Panc1 (cell line): ENCODE measurements around the gene LRRC3. TPM values are rescaled to one million over a fixed set of nuclear protein-coding genes. Genes with fewer than 3 reads are reported as not detected.

ENCODE experiments used
- ATAC-seq: fragments of 200-7000 bp; cut with Tn5 transposase; 2 replicates; pipeline ENCODE4 v1.9.1; 2020; ENCODE audit warnings: mild to moderate bottlenecking, moderate library complexity
- BruUV-seq: library from RNA; stranded (reverse); fragments of 400-500 nt; replicated peaks from 2 replicates; lab custom pipeline; 2021; lab: Mats Ljungman, UMichigan
- CTCF ChIA-PET: fragments of 300-600 bp; sonication (Branson Sonifier 250); formaldehyde crosslinking; loops from one replicate; lab custom pipeline; 2022; ENCODE audit warnings: antibody characterized with exemption; lab: Charles Lee
- POLR2A ChIA-PET: fragments of 300-600 bp; sonication (Branson Sonifier 250); formaldehyde crosslinking; loops from one replicate; lab custom pipeline; 2022; ENCODE audit warnings: antibody characterized with exemption; lab: Charles Lee
- DNase-seq: peaks from one replicate; pipeline ENCODE4 v3.0.0-alpha.2; 2010; ENCODE audit warnings: low read depth, low spot score
- H3K27ac ChIP-seq: 2 replicates; pipeline ENCODE4 v1.5.1; 2011; ENCODE audit warnings: mild to moderate bottlenecking, low read length, inconsistent platforms
- H3K27me3 ChIP-seq: fragments of 200-500 bp; sonication (Bioruptor generic); 2 replicates; pipeline ENCODE4 v1.6.0; 2014; ENCODE audit warnings: low read length, inconsistent platforms; ENCODE audit not compliant: control insufficient read depth, insufficient read depth
- H3K36me3 ChIP-seq: fragments of 200-500 bp; sonication (Bioruptor generic); 2 replicates; pipeline ENCODE4 v1.5.1; 2014; ENCODE audit warnings: inconsistent platforms, mild to moderate bottlenecking, low read length, moderate library complexity; ENCODE audit not compliant: control insufficient read depth, insufficient read depth
- H3K4me1 ChIP-seq: 2 replicates; pipeline ENCODE4 v1.5.1; 2011; ENCODE audit warnings: inconsistent platforms, mild to moderate bottlenecking, low read length, moderate library complexity; ENCODE audit not compliant: control insufficient read depth, insufficient read depth
- H3K4me3 ChIP-seq, 2 experiments: 2 replicates each; pipeline ENCODE4 v1.5.1; 2011 to 2012; ENCODE audit warnings: low read depth in 2 of 2, low read length in 2 of 2, mild to moderate bottlenecking in 2 of 2, inconsistent platforms in 1 of 2, moderate library complexity in 1 of 2
- H3K9me3 ChIP-seq: fragments of 200-500 bp; sonication (Bioruptor generic); 2 replicates; pipeline ENCODE4 v1.5.1; 2014; ENCODE audit warnings: low read depth, mild to moderate bottlenecking, inconsistent platforms, low read length, moderate library complexity; ENCODE audit not compliant: control insufficient read depth, insufficient read depth
- POLR2AphosphoS5 ChIP-seq: IDR thresholded peaks from 2 replicates; pipeline ENCODE4 v1.6.1; 2012; ENCODE audit warnings: mild to moderate bottlenecking, low read depth, low read length, moderate library complexity
- REST ChIP-seq, 2 experiments: IDR thresholded peaks; 2 replicates each; pipeline ENCODE4 v1.6.1; 2011 to 2012; ENCODE audit warnings: low read depth in 2 of 2, control low read depth in 1 of 2, low read length in 1 of 2, mild to moderate bottlenecking in 1 of 2, moderate library complexity in 1 of 2; ENCODE audit not compliant: insufficient read depth in 1 of 2
- SIN3A ChIP-seq: IDR thresholded peaks from 2 replicates; pipeline ENCODE4 v1.6.1; 2012; ENCODE audit warnings: low read depth, mild to moderate bottlenecking, low read length, moderate library complexity, borderline replicate concordance; ENCODE audit not compliant: insufficient read depth
- TCF7L2 ChIP-seq: IDR thresholded peaks from 2 replicates; pipeline ENCODE4 v1.6.1; 2011; ENCODE audit warnings: mild to moderate bottlenecking, low read depth, low read length, inconsistent platforms
- in situ Hi-C: cut with HindIII; loops from 2 replicates; pipeline ENCODE4 v1.10.0; 2016; ENCODE audit warnings: low sequenced_read_pairs, low pct_unique_long_range_greater_than_20kb
- intact Hi-C: fragments of 100-400 bp; cut with micrococcal nuclease; formaldehyde crosslinking; loops from one replicate; pipeline ENCODE4 v1.10.0; 2022; ENCODE audit not compliant: unreplicated experiment
- total RNA-seq: library from RNA; stranded (reverse); gene quantifications from one replicate; pipeline ENCODE4 v1.2.1, GENCODE V29; 2021; ENCODE audit not compliant: unreplicated experiment
- TF ChIP-seq, protein P1 (sequence below): fragments of 450-650 bp; IDR thresholded peaks from 2 replicates; pipeline ENCODE4 v1.5.1; 2017; ENCODE audit warnings: mild to moderate bottlenecking

The LRRC3 gene
- total RNA-seq, 1 experiment from 2014 or later: 3.3 TPM

- TF ChIP-seq TCF7L2: no peak
- TF ChIP-seq, protein P1, sequence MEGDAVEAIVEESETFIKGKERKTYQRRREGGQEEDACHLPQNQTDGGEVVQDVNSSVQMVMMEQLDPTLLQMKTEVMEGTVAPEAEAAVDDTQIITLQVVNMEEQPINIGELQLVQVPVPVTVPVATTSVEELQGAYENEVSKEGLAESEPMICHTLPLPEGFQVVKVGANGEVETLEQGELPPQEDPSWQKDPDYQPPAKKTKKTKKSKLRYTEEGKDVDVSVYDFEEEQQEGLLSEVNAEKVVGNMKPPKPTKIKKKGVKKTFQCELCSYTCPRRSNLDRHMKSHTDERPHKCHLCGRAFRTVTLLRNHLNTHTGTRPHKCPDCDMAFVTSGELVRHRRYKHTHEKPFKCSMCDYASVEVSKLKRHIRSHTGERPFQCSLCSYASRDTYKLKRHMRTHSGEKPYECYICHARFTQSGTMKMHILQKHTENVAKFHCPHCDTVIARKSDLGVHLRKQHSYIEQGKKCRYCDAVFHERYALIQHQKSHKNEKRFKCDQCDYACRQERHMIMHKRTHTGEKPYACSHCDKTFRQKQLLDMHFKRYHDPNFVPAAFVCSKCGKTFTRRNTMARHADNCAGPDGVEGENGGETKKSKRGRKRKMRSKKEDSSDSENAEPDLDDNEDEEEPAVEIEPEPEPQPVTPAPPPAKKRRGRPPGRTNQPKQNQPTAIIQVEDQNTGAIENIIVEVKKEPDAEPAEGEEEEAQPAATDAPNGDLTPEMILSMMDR: no peak
- no peak for TF ChIP-seq REST (IDR thresholded peaks at IDR 0.05; ENCODE audit: insufficient read depth in 1 of 2, low read depth in 2 of 2, low read length in 1 of 2)
- TF ChIP-seq POLR2AphosphoS5: no peak
- no peak for TF ChIP-seq SIN3A
- Histone ChIP-seq H3K4me1 (no peaks in the 10 kb centered on the region), H3K36me3 (no peaks in the 10 kb centered on the region), H3K9me3 (no peaks in the 10 kb centered on the region), H3K27ac (no peak overlapping the region), H3K4me3 (no peak overlapping the region), H3K27me3 (no peaks in the 10 kb centered on the region)
- ChIA-PET CTCF (no interaction called here), POLR2A (no interaction called here)
- in situ Hi-C loops: no loop called here
- ATAC-seq: no peak
- BruUV-seq: no TSS peak
- intact Hi-C loops: no loop called here
- DNase-seq: no peak
Observed at GRCh38 chr21:44492567-44493385, 37.5 kb downstream of the LRRC3 start.

DNA sequence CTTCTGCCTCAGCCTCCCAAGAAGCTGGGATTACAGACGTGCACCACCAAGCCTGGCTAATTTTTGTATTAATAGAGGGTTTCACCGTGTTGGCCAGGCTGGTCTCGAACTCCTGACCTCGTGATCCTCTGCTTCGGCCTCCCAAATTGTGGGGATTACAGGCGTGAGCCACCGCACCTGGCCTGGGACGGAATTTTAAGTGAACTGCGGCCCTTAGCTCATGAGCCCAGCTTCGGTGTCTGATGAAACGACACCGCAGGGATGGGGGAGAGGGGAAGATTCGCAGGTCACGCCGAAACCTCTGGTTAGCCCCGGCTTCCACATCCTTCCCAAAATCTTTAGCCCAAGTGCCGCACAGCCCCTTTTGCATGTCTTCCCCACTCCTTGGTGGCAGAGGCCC lies 39.1 kb downstream of the LRRC3 start:
- in situ Hi-C loops: no loop called here
- POLR2A ChIA-PET: no interaction called here
- ATAC-seq (no peak), DNase-seq (no peak)
- Histone ChIP-seq H3K36me3 (no peaks in the 10 kb centered on the region), H3K9me3 (no peaks in the 10 kb centered on the region), H3K4me1 (no peaks in the 10 kb centered on the region), H3K27ac (no peak overlapping the region), H3K27me3 (no peaks in the 10 kb centered on the region), H3K4me3 (no peak overlapping the region)
- CTCF ChIA-PET: no interaction called here
- TF ChIP-seq REST (IDR thresholded peaks at IDR 0.05; ENCODE audit: insufficient read depth in 1 of 2, low read depth in 2 of 2, low read length in 1 of 2): no peak
- TF ChIP-seq SIN3A: no peak
- TF ChIP-seq TCF7L2: no peak
- BruUV-seq: no TSS peak
- intact Hi-C loops: no loop called here
